ENCODE results near the gene ECM1.

Gene ECM1

GRCh38 chr1:150548632-150549495 lies 41.0 kb downstream of the ECM1 start, which contains the start of gene ADAMTSL4:
TSS of gene ADAMTSL4 (plus strand) at chr1:150549408. CDS start at chr1:150552289, 2,881 bp downstream.
- peak within 1 kb of the TSS; percentile 62 for H3K27ac Mint-ChIP-seq
- peaks cover 13% of the 10 kb centered on the region for H3K27me3 Mint-ChIP-seq
- no peaks in the 10 kb centered on the region for H3K36me3 Mint-ChIP-seq
- H3K4me3 Mint-ChIP-seq = peak within 1 kb of the TSS; percentile 86
- peaks cover 29% of the 10 kb centered on the region for H3K4me1 Mint-ChIP-seq
- H3K9me3 Mint-ChIP-seq = no peaks in the 10 kb centered on the region

- H3K27me3 Mint-ChIP-seq = peaks cover 13% of the 10 kb centered on the region
- peak overlapping the region; percentile 30 for H3K27ac Mint-ChIP-seq
- H3K4me1 Mint-ChIP-seq = peaks cover 29% of the 10 kb centered on the region
- H3K9me3 Mint-ChIP-seq = no peaks in the 10 kb centered on the region
- no peaks in the 10 kb centered on the region for H3K36me3 Mint-ChIP-seq
- H3K4me3 Mint-ChIP-seq = peak overlapping the region; percentile 76
These were observed 41.8 kb downstream of the ECM1 start for GRCh38 chr1:150549496-150550221.

- H3K4me1 Mint-ChIP-seq = peaks cover 29% of the 10 kb centered on the region
- H3K9me3 Mint-ChIP-seq = no peaks in the 10 kb centered on the region
- no peaks in the 10 kb centered on the region for H3K36me3 Mint-ChIP-seq
- peaks cover 13% of the 10 kb centered on the region for H3K27me3 Mint-ChIP-seq
- peak overlapping the region; percentile 76 for H3K4me3 Mint-ChIP-seq
- H3K27ac Mint-ChIP-seq = no peak overlapping the region
These were observed 42.5 kb downstream of the ECM1 start for GRCh38 chr1:150550222-150551050.

GRCh38 chr1:150551051-150551783 lies 43.3 kb downstream of the ECM1 start:
- H3K9me3 Mint-ChIP-seq = no peaks in the 10 kb centered on the region
- peaks cover 11% of the 10 kb centered on the region for H3K27me3 Mint-ChIP-seq
- peak overlapping the region; percentile 46 for H3K27ac Mint-ChIP-seq
- peaks cover 29% of the 10 kb centered on the region for H3K4me1 Mint-ChIP-seq
- H3K36me3 Mint-ChIP-seq = no peaks in the 10 kb centered on the region
- no peak overlapping the region for H3K4me3 Mint-ChIP-seq

GRCh38 chr1:150551784-150552127 lies 43.8 kb downstream of the ECM1 start:
- Mint-ChIP-seq H3K9me3 (no peaks in the 10 kb centered on the region), H3K36me3 (no peaks in the 10 kb centered on the region), H3K4me1 (peaks cover 29% of the 10 kb centered on the region), H3K27me3 (peaks cover 11% of the 10 kb centered on the region), H3K27ac (no peak overlapping the region), H3K4me3 (no peak overlapping the region)

GRCh38 chr1:150552128-150552910 lies 44.4 kb downstream of the ECM1 start:
- peaks cover 29% of the 10 kb centered on the region for H3K4me1 Mint-ChIP-seq
- no peak overlapping the region for H3K27ac Mint-ChIP-seq
- H3K27me3 Mint-ChIP-seq = peaks cover 8% of the 10 kb centered on the region

GRCh38 chr1:150552911-150553289 lies 45.0 kb downstream of the ECM1 start:
- no peaks in the 10 kb centered on the region for H3K9me3 Mint-ChIP-seq
- H3K4me1 Mint-ChIP-seq = peaks cover 29% of the 10 kb centered on the region
- no peak overlapping the region for H3K4me3 Mint-ChIP-seq
- peaks cover 8% of the 10 kb centered on the region for H3K27me3 Mint-ChIP-seq
- no peak overlapping the region for H3K27ac Mint-ChIP-seq
- H3K36me3 Mint-ChIP-seq = no peaks in the 10 kb centered on the region

More at GRCh38 chr1:150552128-150552910, 44.4 kb downstream of the ECM1 start:
- H3K4me3 Mint-ChIP-seq = no peak overlapping the region
- no peaks in the 10 kb centered on the region for H3K36me3 Mint-ChIP-seq
- no peaks in the 10 kb centered on the region for H3K9me3 Mint-ChIP-seq

- no peak overlapping the region for H3K4me3 Mint-ChIP-seq
These were observed 45.6 kb downstream of the ECM1 start for GRCh38 chr1:150553392-150554085.

GRCh38 chr1:150554086-150554452 lies 46.2 kb downstream of the ECM1 start:
- Mint-ChIP-seq H3K36me3 (no peaks in the 10 kb centered on the region), H3K27me3 (peaks cover 5% of the 10 kb centered on the region), H3K27ac (no peak overlapping the region), H3K9me3 (no peaks in the 10 kb centered on the region), H3K4me1 (peaks cover 26% of the 10 kb centered on the region), H3K4me3 (no peak overlapping the region)

More at GRCh38 chr1:150553392-150554085, 45.6 kb downstream of the ECM1 start:
- Mint-ChIP-seq H3K27ac (no peak overlapping the region), H3K9me3 (no peaks in the 10 kb centered on the region), H3K4me1 (peaks cover 27% of the 10 kb centered on the region), H3K27me3 (peaks cover 6% of the 10 kb centered on the region), H3K36me3 (no peaks in the 10 kb centered on the region)

- Mint-ChIP-seq H3K4me3 (no peak overlapping the region), H3K36me3 (no peaks in the 10 kb centered on the region), H3K27ac (no peak overlapping the region), H3K27me3 (peaks cover 2% of the 10 kb centered on the region), H3K9me3 (no peaks in the 10 kb centered on the region), H3K4me1 (peaks cover 28% of the 10 kb centered on the region)
These were observed 47.5 kb downstream of the ECM1 start for GRCh38 chr1:150555198-150555970.

GRCh38 chr1:150555971-150556865 lies 48.3 kb downstream of the ECM1 start:
- Mint-ChIP-seq H3K4me3 (no peak overlapping the region), H3K4me1 (peaks cover 26% of the 10 kb centered on the region), H3K9me3 (no peaks in the 10 kb centered on the region), H3K27me3 (peaks cover under 1% of the 10 kb centered on the region), H3K36me3 (no peaks in the 10 kb centered on the region), H3K27ac (no peak overlapping the region)

- Mint-ChIP-seq H3K9me3 (no peaks in the 10 kb centered on the region), H3K27me3 (no peaks in the 10 kb centered on the region), H3K36me3 (no peaks in the 10 kb centered on the region), H3K4me1 (peaks cover 25% of the 10 kb centered on the region), H3K27ac (no peak overlapping the region), H3K4me3 (no peak overlapping the region)
These were observed 49.2 kb downstream of the ECM1 start for GRCh38 chr1:150557065-150557600.
